ENCODE measurements around the gene TUSC2.

DNA sequence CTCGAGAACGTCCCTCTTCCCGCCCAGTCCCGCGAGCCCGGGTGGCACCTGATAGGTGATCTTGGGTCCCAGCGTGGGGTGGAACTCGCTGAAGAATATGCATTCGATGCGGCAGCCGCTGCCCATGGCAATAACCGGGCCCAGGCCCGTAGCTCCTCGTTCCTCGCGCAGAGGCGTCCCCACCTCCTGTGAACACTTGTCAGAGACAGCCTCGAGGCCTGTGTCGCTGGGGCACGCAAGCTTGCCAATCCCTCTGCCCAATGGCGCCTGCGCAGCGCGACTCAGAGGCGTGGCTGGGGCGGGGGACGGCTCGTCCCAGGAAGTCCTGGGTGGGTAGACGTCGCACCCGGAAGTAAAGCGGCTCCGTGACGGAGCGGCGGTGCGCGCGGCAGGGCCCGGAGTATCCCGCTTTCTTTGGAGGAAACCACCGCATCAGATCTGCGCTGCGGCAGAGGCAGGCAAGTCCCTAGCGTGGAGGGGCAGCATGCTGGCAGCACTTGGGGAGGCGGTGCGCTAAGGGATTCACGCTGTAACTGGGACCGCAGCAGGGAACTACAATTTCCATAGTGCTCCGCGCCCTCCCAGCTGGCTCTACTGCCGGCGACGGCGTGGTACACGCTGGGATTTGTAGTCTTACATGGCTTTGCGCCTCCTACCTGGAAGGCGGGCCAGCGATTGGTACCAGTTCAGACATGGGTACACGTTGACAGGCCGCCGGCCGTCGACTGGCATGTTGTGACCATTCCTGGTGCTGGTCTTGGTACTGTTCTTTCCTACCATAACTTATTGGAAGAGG lies 22.7 kb upstream of the TUSC2 start, which contains the start of the genes CYB561D2 and NPRL2:
- TF ChIP-seq, protein P1, sequence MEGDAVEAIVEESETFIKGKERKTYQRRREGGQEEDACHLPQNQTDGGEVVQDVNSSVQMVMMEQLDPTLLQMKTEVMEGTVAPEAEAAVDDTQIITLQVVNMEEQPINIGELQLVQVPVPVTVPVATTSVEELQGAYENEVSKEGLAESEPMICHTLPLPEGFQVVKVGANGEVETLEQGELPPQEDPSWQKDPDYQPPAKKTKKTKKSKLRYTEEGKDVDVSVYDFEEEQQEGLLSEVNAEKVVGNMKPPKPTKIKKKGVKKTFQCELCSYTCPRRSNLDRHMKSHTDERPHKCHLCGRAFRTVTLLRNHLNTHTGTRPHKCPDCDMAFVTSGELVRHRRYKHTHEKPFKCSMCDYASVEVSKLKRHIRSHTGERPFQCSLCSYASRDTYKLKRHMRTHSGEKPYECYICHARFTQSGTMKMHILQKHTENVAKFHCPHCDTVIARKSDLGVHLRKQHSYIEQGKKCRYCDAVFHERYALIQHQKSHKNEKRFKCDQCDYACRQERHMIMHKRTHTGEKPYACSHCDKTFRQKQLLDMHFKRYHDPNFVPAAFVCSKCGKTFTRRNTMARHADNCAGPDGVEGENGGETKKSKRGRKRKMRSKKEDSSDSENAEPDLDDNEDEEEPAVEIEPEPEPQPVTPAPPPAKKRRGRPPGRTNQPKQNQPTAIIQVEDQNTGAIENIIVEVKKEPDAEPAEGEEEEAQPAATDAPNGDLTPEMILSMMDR (IDR thresholded peaks at IDR 0.05; ENCODE audit: low read length): no peak
- no peak for TF ChIP-seq EZH2 (optimal IDR thresholded peaks at IDR 0.05; ENCODE audit: low read depth, low read length)
- TF ChIP-seq EZH2phosphoT487 (IDR thresholded peaks at IDR 0.05; ENCODE audit: low read length): no peak

All from MM.1S (cell line).